Activated CD4-positive, alpha-beta T cell treated with anti-CD3 and anti-CD28 coated beads for 24 hours (primary cell): ENCODE results near the gene OPA1.

Source experiments
- DNase-seq, 2 donors: peaks; one replicate each; pipeline ENCODE4 v3.0.0-alpha.2; 2020; ENCODE audit warnings: low read depth in 2 of 2

OPA1 gene

GRCh38 chr3:193737191-193737751 lies 144.3 kb downstream of the OPA1 start:
- no peak for DNase-seq

GRCh38 chr3:193742628-193743027 lies 149.6 kb downstream of the OPA1 start:
- DNase-seq: no peak

- no peak for DNase-seq
Observed at GRCh38 chr3:193743702-193744047, 150.7 kb downstream of the OPA1 start.

- no peak for DNase-seq
Observed at GRCh38 chr3:193744048-193744821, 151.2 kb downstream of the OPA1 start.

GRCh38 chr3:193744822-193745684 lies 152.0 kb downstream of the OPA1 start:
- no peak for DNase-seq

GRCh38 chr3:193746832-193747231 lies 153.8 kb downstream of the OPA1 start:
- no peak for DNase-seq
